Measurements from ENCODE around the gene LHPP.

GRCh38 chr10:124524991-124525653, 63.5 kb downstream of the LHPP start:
- TF ChIP-seq POLR2A (IDR thresholded peaks at IDR 0.05; ENCODE audit: low read depth, low read length): no peak
- no peak for TF ChIP-seq POLR2AphosphoS5 (IDR thresholded peaks at IDR 0.05; ENCODE audit: low read depth, low read length)
- TF ChIP-seq TAF1 (IDR thresholded peaks at IDR 0.05; ENCODE audit: low read depth, low read length): no peak
- no peak for TF ChIP-seq SPI1 (IDR thresholded peaks at IDR 0.05; ENCODE audit: low read depth, low read length)
- TF ChIP-seq POU2F2 (IDR thresholded peaks at IDR 0.05; ENCODE audit: low read depth, low read length): no peak
- no peak for TF ChIP-seq PAX5 (IDR thresholded peaks at IDR 0.05; ENCODE audit: insufficient read depth, low read length, severe bottlenecking)
